SK-N-SH (cell line): Measurements from ENCODE around the gene MAOA. TPM values are rescaled to one million over a fixed set of nuclear protein-coding genes. Genes with fewer than 3 reads are reported as not detected.

ENCODE experiments used
- CTCF ChIA-PET: fragments of 300-600, 350-600 bp; formaldehyde crosslinking; extraction: SDS; loops from one replicate; lab custom pipeline; 2021; lab: Yijun Ruan, JAX
- POLR2A ChIA-PET: fragments of 350-600 bp; sonication (Branson Sonifier 250); formaldehyde crosslinking; extraction: SDS; loops from one replicate; lab custom pipeline; 2020; ENCODE audit warnings: antibody characterized with exemption, inconsistent platforms; lab: Yijun Ruan, JAX
- DNase-seq: peaks from one replicate; pipeline ENCODE4 v3.0.0; 2012
- H2AFZ ChIP-seq: fragments of 200-600 bp; sonication (generic); 2 replicates; pipeline ENCODE4 v1.8.1; 2016; ENCODE audit warnings: antibody characterized with exemption, mild to moderate bottlenecking, low read depth
- H3F3A ChIP-seq: fragments of 200-600 bp; sonication (generic); replicated peaks from 2 replicates; pipeline ENCODE3; 2016; ENCODE audit warnings: antibody characterized with exemption, mild to moderate bottlenecking; ENCODE audit not compliant: insufficient read depth
- H3K27ac ChIP-seq, 2 experiments: fragments of 200-500 bp in 1 of 2; fragments of 200-600 bp in 1 of 2; sonication (Bioruptor generic) in 1 of 2; sonication (generic), shearing (Covaris generic) in 1 of 2; 2 replicates each; pipeline versions ENCODE4 v1.5.1 to v1.6.1; 2014 to 2016; ENCODE audit warnings: low read depth in 2 of 2, inconsistent platforms in 1 of 2, low read length in 1 of 2, mild to moderate bottlenecking in 1 of 2, mixed read lengths in 1 of 2
- H3K27me3 ChIP-seq: fragments of 200-600 bp; sonication (generic), shearing (Covaris generic); 2 replicates; pipeline ENCODE4 v1.6.1; 2016; ENCODE audit warnings: mixed run types; ENCODE audit not compliant: insufficient read depth
- H3K36me3 ChIP-seq, 2 experiments: fragments of 200-500 bp in 1 of 2; fragments of 200-600 bp in 1 of 2; sonication (Bioruptor generic) in 1 of 2; sonication (generic) in 1 of 2; replicated peaks in 1 of 2; 2 replicates each; pipeline versions ENCODE3 to v1.5.1; 2014 to 2016; ENCODE audit warnings: low read length in 1 of 2, mild to moderate bottlenecking in 1 of 2; ENCODE audit not compliant: insufficient read depth in 2 of 2, control insufficient read depth in 1 of 2
- H3K4me1 ChIP-seq, 2 experiments: fragments of 200-500 bp in 1 of 2; fragments of 200-600 bp in 1 of 2; sonication (Bioruptor generic) in 1 of 2; sonication (generic), shearing (Covaris generic) in 1 of 2; 2 replicates each; pipeline versions ENCODE4 v1.5.1 to v1.6.1; 2014 to 2016; ENCODE audit warnings: low read depth in 1 of 2, low read length in 1 of 2, mixed run types in 1 of 2; ENCODE audit not compliant: insufficient read depth in 2 of 2, control insufficient read depth in 1 of 2
- H3K4me2 ChIP-seq: fragments of 200-600 bp; sonication (generic), shearing (Covaris generic); 2 replicates; pipeline ENCODE4 v1.6.1; 2017; ENCODE audit warnings: mixed run types
- H3K4me3 ChIP-seq, 2 experiments: fragments of 200-500 bp in 1 of 2; fragments of 200-600 bp in 1 of 2; sonication (Bioruptor generic) in 1 of 2; sonication (generic), shearing (Covaris generic) in 1 of 2; 2 replicates each; pipeline versions ENCODE4 v1.5.1 to v1.8.1; 2014 to 2016; ENCODE audit warnings: low read depth in 2 of 2, inconsistent platforms in 1 of 2, low read length in 1 of 2, mild to moderate bottlenecking in 1 of 2, mixed read lengths in 1 of 2, moderate library complexity in 1 of 2
- H3K79me2 ChIP-seq: fragments of 200-600 bp; sonication (generic); 2 replicates; pipeline ENCODE4 v1.8.1; 2017; ENCODE audit warnings: mild to moderate bottlenecking; ENCODE audit not compliant: insufficient read depth
- H3K9ac ChIP-seq: fragments of 200-600 bp; sonication (generic); 2 replicates; pipeline ENCODE4 v1.6.1; 2017; ENCODE audit warnings: mixed run types
- H3K9me2 ChIP-seq: fragments of 200-600 bp; sonication (generic); 2 replicates; pipeline ENCODE4 v1.6.1; 2017; ENCODE audit warnings: mixed run types
- H3K9me3 ChIP-seq: fragments of 200-600 bp; sonication (generic); 2 replicates; pipeline ENCODE4 v1.6.1; 2017; ENCODE audit warnings: mixed run types, mild to moderate bottlenecking, moderate library complexity
- H4K20me1 ChIP-seq: fragments of 200-600 bp; sonication (generic); 2 replicates; pipeline ENCODE4 v1.6.1; 2017; ENCODE audit warnings: mild to moderate bottlenecking, mixed run types; ENCODE audit not compliant: insufficient read depth
- CTCF ChIP-seq: fragments of 200-600 bp; sonication (generic); IDR thresholded peaks from 2 replicates; pipeline ENCODE4 v1.6.1; 2017; ENCODE audit warnings: antibody characterized with exemption, mild to moderate bottlenecking, moderate library complexity
- EP300 ChIP-seq, 2 experiments: IDR thresholded peaks; 2 replicates each; pipeline versions ENCODE4 v1.4.0 to v1.6.1; 2012; ENCODE audit warnings: borderline replicate concordance in 1 of 2, low read depth in 1 of 2, low read length in 1 of 2
- GABPA ChIP-seq: IDR thresholded peaks from 2 replicates; pipeline ENCODE4 v1.4.0; 2012; ENCODE audit warnings: low read depth, mild to moderate bottlenecking
- MAX ChIP-seq: IDR thresholded peaks from 2 replicates; pipeline ENCODE4 v1.4.0; 2012; ENCODE audit warnings: low read depth
- MXI1 ChIP-seq: IDR thresholded peaks from 2 replicates; pipeline ENCODE4 v1.6.1; 2012; ENCODE audit warnings: mild to moderate bottlenecking, low read depth, low read length, improper control_type of control experiment
- RAD21 ChIP-seq: IDR thresholded peaks from 2 replicates; pipeline ENCODE4 v1.6.1; 2012; ENCODE audit warnings: mild to moderate bottlenecking, low read length
- SIN3A ChIP-seq: IDR thresholded peaks from 2 replicates; pipeline ENCODE4 v1.6.1; 2012; ENCODE audit warnings: low read depth, mild to moderate bottlenecking, low read length, moderate library complexity, borderline replicate concordance
- TCF12 ChIP-seq: IDR thresholded peaks from 2 replicates; pipeline ENCODE4 v1.4.0; 2012
- TEAD4 ChIP-seq: IDR thresholded peaks from 2 replicates; pipeline ENCODE4 v1.4.0; 2012; ENCODE audit warnings: mild to moderate bottlenecking, borderline replicate concordance; ENCODE audit not compliant: insufficient read depth
- WGBS: methylation state at CpG from one replicate; pipeline ENCODE4 v1.1.6; 2017; ENCODE audit warnings: low lambda C conversion rate; 5-methylcytosine and 5-hydroxymethylcytosine counted together
- polyA plus RNA-seq, 3 experiments: library from polyadenylated mRNA; depleted of rRNA; stranded (reverse); fragments of >200 nt; gene quantifications; 2 replicates each; pipeline ENCODE4 v1.2.3, GENCODE V29; 2012
- TF ChIP-seq, protein P1 (sequence below): fragments of 150-350 bp; IDR thresholded peaks from 2 replicates; pipeline ENCODE4 v1.6.1; 2016; ENCODE audit warnings: mild to moderate bottlenecking, low read depth, low read length

The MAOA gene
- polyA plus RNA-seq, 1 of the 3 experiments (the other 2 are of a cell fraction): 0.31 TPM

DNA sequence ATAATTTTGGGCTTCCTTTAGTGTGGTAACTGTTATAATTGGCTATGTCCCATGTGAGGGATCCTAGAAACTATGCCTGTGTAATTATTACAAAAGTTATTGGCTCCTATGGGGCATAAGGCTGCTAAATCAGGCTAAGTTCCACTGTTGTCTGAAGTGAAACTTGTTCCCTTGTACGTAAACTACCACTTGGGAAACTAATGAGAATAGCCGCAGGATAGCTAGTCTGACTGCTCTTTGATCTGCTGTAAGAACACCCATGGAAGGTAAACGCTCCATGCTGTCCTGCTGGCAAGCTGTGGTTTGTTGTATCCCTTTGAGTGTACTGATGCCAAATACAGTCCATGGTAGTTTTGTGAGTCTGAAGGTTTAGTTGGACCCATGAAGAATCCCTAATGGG lies 9.3 kb upstream of the MAOA start (continued):
- TF ChIP-seq, protein P1, sequence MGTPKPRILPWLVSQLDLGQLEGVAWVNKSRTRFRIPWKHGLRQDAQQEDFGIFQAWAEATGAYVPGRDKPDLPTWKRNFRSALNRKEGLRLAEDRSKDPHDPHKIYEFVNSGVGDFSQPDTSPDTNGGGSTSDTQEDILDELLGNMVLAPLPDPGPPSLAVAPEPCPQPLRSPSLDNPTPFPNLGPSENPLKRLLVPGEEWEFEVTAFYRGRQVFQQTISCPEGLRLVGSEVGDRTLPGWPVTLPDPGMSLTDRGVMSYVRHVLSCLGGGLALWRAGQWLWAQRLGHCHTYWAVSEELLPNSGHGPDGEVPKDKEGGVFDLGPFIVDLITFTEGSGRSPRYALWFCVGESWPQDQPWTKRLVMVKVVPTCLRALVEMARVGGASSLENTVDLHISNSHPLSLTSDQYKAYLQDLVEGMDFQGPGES: no peak
- TF ChIP-seq GABPA: no peak

GRCh38 chrX:43654431-43655150 lies 1.5 kb upstream of the MAOA start:
- Histone ChIP-seq H2AFZ (peak overlapping the region; percentile 72; the same call in 1 of the 2 replicates), H3K9ac (peak overlapping the region; percentile 73), H3K9me2 (no peaks in the 10 kb centered on the region), H3F3A (no peaks in the 10 kb centered on the region), H3K36me3 (no peaks in the 10 kb centered on the region), H3K9me3 (no peaks in the 10 kb centered on the region), H3K4me1 (peaks cover 0 to 2% of the 10 kb centered on the region in 2 experiments; a peak in 2 of 4 replicates), H3K4me2 (peak overlapping the region; percentile 88), H3K27me3 (no peaks in the 10 kb centered on the region), H3K4me3 (peak overlapping the region; percentile 53 to 62), H3K27ac (peak overlapping the region; percentile 73 to 86), H4K20me1 (no peaks in the 10 kb centered on the region), H3K79me2 (no peaks in the 10 kb centered on the region)
- peak; percentile 40 for TF ChIP-seq CTCF
- 0 out of 2 replicates have a peak, but pooled peaks have one; percentile 8 for TF ChIP-seq MAX
- TF ChIP-seq TEAD4: no peak
- 0 out of 4 replicates have a peak, but pooled peaks of 1 of the 2 experiments have one; percentile 19 for TF ChIP-seq EP300 (IDR thresholded peaks at IDR 0.05; ENCODE audit: borderline replicate concordance in 1 of 2, low read depth in 1 of 2, low read length in 1 of 2)
- no peak for TF ChIP-seq TCF12
- TF ChIP-seq RAD21: peak; percentile 30; the same call in 1 of the 2 replicates
- TF ChIP-seq SIN3A: no peak
- 0 out of 2 replicates have a peak, but pooled peaks have one; percentile 41 for TF ChIP-seq MXI1
- CTCF ChIA-PET: interaction anchor here (2.3 kb wide), 1 partner anchor 96 kb away, joined by 12 read pairs; no protein-coding TSS in a partner anchor
- peak; percentile 90 for DNase-seq
- POLR2A ChIA-PET: no interaction called here
- WGBS: 27% methylated on average over 48 of the region's 57 CpGs
